GM12875 (cell line): Measurements from ENCODE around the gene DMGDH.
A peak's percentile ranks its signal among the peaks of the same experiment; 100 is the strongest.

Experiments
- H3K4me3 ChIP-seq: one replicate; pipeline ENCODE4 v1.5.1; 2011; ENCODE audit warnings: low read depth, low read length, control low read depth
- TF ChIP-seq, protein P1 (sequence below): IDR thresholded peaks from 2 replicates; pipeline ENCODE4 v1.5.1; 2011; ENCODE audit warnings: low read depth, mild to moderate bottlenecking, control low read depth, inconsistent platforms, low read length, moderate library complexity, borderline replicate concordance; ENCODE audit not compliant: insufficient read depth

The DMGDH gene

GRCh38 chr5:79014631-79015030, 54.8 kb downstream of the DMGDH start:
- H3K4me3 ChIP-seq: no peak overlapping the region
- TF ChIP-seq, protein P1, sequence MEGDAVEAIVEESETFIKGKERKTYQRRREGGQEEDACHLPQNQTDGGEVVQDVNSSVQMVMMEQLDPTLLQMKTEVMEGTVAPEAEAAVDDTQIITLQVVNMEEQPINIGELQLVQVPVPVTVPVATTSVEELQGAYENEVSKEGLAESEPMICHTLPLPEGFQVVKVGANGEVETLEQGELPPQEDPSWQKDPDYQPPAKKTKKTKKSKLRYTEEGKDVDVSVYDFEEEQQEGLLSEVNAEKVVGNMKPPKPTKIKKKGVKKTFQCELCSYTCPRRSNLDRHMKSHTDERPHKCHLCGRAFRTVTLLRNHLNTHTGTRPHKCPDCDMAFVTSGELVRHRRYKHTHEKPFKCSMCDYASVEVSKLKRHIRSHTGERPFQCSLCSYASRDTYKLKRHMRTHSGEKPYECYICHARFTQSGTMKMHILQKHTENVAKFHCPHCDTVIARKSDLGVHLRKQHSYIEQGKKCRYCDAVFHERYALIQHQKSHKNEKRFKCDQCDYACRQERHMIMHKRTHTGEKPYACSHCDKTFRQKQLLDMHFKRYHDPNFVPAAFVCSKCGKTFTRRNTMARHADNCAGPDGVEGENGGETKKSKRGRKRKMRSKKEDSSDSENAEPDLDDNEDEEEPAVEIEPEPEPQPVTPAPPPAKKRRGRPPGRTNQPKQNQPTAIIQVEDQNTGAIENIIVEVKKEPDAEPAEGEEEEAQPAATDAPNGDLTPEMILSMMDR: no peak

DNA sequence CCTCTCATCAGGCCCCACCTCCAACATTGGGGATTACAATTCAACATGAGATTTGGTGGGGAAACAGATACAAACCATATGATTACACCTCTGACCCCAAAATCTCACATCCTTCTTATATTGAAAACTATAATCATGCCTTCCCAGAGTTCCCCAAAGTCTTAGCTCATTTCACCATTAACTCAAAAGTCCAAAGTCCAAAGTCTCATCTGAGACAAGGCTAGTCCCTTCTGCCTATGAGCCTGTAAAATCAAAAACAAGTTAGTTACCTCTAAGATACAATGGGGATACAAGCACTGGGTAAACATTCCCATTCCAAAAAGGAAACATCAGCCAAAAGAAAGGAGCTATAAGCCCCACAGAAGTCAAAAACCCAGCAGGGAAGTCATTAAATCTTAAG, 57.6 kb downstream of the DMGDH start:
- H3K4me3 ChIP-seq: no peak overlapping the region
- TF ChIP-seq, protein P1: no peak

DNA sequence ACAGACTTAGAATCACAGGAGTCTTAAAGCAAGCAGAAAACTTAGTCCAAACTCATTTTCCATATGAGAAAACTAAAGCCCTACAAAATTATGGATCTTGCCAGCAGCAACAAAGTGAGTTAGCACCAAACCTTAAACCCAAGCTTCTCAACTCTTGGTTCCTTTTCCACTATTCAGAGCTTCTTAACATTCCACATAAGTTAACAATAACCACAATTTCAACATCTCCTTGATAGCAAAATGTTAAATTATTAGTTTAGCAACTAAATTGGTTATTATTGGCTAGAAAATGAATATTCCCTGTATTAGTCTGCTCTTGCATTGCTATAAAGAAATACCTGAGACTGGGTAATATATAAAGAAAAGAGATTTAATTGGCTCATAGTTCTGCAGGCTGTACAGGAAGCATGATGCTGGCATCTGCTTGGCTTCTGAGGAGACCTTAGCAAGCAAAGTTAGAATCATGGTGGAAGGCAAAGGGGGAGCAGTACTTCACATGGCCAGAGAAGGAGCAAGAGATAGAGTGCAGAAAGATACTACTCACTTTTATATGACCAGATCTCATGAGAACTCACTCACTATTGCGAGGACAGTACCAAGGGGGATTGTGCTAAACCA, 58.1 kb downstream of the DMGDH start:
- TF ChIP-seq, protein P1: 0 out of 2 replicates have a peak, but pooled peaks have one; percentile 9
- H3K4me3 ChIP-seq: no peak overlapping the region

DNA sequence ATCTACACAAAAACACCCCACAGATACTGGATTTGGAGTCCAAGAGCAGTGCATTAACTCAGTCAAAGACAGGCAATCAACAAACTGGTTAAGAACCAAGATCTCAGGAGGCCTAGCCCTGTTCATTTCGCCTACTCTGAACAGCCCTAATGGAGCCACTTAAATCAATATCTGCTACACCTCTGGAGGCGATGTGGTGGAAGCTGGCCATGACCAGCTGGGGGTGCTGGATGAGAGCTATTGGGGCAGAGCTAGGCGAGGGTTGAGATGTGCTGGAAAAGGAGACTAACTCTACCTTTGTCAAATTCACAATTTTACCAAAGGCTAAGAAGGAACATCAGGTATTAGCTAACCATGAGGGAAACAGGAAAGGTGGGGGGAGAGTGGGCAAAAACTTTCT, 61.1 kb downstream of the DMGDH start:
- TF ChIP-seq, protein P1: no peak
- H3K4me3 ChIP-seq: no peak overlapping the region

DNA sequence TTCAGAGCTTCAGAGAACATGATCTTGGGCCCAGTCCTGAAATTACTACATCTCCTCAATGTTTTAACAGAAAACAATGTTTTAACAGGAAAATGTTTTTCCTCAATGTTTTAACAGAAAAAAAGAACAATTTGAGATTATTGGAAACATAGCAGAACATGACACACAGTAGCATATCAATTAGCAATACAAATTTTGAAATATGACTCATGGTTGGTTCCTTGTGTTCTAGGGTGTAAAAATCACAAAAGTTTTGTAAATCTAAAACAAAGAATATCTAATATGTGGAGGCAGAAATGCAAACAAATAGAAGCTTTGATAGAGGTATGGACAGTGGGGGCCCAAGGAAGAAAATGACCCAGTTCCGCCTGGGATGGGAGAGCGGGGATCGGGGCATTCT, 61.6 kb downstream of the DMGDH start:
- H3K4me3 ChIP-seq: no peak overlapping the region
- TF ChIP-seq, protein P1: no peak

DNA sequence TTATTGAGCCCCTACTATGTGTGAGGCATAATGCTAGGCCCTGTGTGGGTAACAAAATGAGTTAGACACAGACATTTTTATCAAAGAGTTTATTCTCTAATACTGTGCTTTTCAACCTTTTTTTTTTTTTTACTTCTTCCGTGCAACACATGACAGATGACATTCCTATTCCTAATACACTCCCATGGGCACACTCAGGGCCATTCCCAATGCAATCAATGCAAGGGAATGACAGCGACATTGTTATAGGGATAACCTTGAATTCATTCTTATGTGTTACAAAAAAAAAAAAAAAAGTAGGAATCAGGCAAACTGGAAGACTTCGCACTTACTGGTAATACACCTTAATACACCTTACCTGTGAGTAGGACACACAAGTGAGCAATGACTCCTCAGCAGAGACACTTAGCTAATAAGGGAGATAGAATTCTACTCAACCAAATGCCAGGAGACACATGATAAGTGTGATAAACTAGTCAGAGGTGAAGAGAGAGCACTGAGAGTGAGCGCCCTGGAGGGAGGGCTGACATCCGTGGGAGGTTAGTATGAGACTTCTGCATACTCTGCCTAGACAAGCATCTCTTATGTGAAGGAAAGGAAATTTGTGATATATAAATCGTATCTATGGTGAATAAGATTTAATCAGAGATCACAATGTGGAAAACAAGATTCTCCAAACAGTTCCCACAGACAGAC, 63.4 kb downstream of the DMGDH start:
- TF ChIP-seq, protein P1: no peak

GRCh38 chr5:79005151-79005550, 64.3 kb downstream of the DMGDH start:
- TF ChIP-seq, protein P1: no peak
- H3K4me3 ChIP-seq: no peak overlapping the region

More for the DNA sequence above, 63.4 kb downstream of the DMGDH start:
- no peak overlapping the region for H3K4me3 ChIP-seq
